Measurements from ENCODE around the gene NTRK3. TPM values are rescaled to one million over a fixed set of nuclear protein-coding genes. Genes with fewer than 3 reads are reported as not detected.

Gene NTRK3
- total RNA-seq, 4 donors from 2014 or later = 0.35 to 5.8 (median 3.0) TPM

DNA sequence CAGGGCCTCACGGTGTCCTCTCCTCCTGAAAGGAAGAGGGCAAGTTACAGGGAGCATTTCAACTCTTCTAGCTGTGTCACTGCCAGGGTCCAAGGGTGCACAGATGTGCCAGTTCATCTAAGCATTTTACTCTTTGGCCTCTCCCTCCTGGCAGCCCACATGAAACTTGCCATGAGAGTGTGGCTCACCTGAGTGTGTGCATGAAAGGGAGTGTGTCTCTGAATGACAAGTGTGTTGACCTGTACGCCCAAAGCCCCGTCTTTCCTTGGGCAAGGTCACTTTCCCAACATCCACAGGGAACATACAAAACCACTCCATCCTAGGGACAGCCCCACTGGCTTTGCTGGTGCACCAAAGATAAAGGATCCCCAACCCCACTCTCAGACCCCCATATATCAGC is 280.0 kb downstream of the NTRK3 start:
- no peaks in the 10 kb centered on the region for H3K4me1 ChIP-seq
- no peak overlapping the region for H3K4me3 ChIP-seq
- no peaks in the 10 kb centered on the region for H3K36me3 ChIP-seq
- H3K9me3 ChIP-seq = no peaks in the 10 kb centered on the region
- no peak for DNase-seq
- no peak overlapping the region for H3K27ac ChIP-seq
- H3K27me3 ChIP-seq = no peaks in the 10 kb centered on the region
- TF ChIP-seq, protein P1, sequence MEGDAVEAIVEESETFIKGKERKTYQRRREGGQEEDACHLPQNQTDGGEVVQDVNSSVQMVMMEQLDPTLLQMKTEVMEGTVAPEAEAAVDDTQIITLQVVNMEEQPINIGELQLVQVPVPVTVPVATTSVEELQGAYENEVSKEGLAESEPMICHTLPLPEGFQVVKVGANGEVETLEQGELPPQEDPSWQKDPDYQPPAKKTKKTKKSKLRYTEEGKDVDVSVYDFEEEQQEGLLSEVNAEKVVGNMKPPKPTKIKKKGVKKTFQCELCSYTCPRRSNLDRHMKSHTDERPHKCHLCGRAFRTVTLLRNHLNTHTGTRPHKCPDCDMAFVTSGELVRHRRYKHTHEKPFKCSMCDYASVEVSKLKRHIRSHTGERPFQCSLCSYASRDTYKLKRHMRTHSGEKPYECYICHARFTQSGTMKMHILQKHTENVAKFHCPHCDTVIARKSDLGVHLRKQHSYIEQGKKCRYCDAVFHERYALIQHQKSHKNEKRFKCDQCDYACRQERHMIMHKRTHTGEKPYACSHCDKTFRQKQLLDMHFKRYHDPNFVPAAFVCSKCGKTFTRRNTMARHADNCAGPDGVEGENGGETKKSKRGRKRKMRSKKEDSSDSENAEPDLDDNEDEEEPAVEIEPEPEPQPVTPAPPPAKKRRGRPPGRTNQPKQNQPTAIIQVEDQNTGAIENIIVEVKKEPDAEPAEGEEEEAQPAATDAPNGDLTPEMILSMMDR (IDR thresholded peaks at IDR 0.05) = no peak
- TF ChIP-seq POLR2A (IDR thresholded peaks at IDR 0.05) = no peak

DNA sequence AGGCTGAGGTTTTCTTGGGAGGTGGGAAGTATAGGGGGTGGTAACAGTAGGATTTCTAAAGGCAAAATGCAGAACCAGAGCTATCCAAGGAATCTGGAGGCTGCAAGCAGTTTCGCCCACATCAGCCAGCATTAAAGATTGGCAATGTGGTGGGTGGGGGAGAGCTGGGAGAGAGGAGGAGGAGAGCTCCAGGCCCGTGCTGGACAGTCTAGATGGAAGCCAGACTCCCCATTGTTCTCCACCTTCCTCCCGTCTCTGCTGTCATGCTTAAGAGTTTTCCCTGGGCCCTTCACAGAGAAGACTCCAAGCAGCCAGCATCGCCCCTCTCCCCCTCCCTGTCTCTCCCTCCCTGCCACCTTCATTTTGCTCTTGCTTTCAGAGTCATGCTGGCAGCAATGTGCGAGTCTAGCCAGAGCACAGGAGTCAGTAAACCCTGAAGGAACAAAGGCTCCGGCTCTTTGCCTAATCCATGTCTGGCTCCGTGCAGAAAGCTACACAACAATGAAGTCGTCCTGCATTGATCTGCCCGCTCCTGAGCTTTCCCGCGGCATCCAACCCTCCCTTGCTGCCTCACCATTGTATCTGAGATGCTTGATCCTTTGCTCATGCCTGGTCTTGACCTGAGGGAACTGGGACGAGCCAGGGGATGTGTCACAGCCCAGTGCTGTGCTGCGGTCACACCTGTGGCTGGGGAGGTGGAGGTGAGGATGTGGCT is 282.9 kb downstream of the NTRK3 start:
- no peak for DNase-seq
- Histone ChIP-seq H3K4me1 (no peaks in the 10 kb centered on the region), H3K4me3 (no peak overlapping the region), H3K9me3 (no peaks in the 10 kb centered on the region), H3K27ac (no peak overlapping the region), H3K27me3 (no peaks in the 10 kb centered on the region), H3K36me3 (no peaks in the 10 kb centered on the region)
- TF ChIP-seq POLR2A (IDR thresholded peaks at IDR 0.05) = no peak
- TF ChIP-seq, protein P1 (IDR thresholded peaks at IDR 0.05) = no peak

DNA sequence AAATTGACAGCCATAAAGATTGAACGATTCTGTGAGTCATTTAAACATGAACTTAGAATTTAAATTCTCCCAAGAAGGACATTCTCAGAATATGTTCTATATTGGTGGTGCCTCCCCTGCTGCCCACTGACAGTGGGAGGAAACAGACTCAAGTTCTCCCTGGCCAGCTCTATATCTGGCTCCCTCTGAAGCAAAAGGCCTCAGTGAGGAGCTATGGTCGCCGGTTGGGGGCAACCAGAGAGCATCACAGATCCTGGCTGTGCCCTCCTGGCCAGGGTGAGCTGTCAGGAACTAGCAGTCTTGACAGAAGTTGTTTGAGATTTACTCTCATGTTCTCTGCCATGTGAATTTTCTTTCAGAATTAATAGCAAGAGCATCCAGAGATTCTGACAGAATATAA is 285.5 kb downstream of the NTRK3 start:
- no peaks in the 10 kb centered on the region for H3K27me3 ChIP-seq
- H3K4me1 ChIP-seq = no peaks in the 10 kb centered on the region
- TF ChIP-seq, protein P1 (IDR thresholded peaks at IDR 0.05) = no peak
- TF ChIP-seq POLR2A (IDR thresholded peaks at IDR 0.05) = no peak
- no peak overlapping the region for H3K4me3 ChIP-seq
- no peaks in the 10 kb centered on the region for H3K36me3 ChIP-seq
- H3K27ac ChIP-seq = no peak overlapping the region
- no peaks in the 10 kb centered on the region for H3K9me3 ChIP-seq
- DNase-seq = no peak

DNA sequence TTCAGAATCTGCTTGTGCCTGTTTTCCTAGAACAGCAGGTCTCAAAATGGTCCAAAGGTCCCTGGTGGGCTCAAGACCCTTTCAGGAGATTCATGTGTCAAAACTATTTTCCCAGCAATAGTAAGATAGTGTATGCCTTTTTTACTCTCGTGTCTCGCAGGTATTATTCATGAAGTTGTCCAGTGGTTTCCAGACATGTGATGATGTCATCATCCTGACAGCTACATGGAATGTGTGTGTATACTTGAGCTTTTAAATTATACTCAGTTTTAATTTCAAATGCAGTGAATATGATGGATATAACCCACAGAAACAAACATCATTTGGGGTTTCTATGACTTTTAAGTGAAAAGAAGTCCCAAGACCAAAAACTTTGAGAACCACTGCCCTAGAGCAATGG is 288.6 kb downstream of the NTRK3 start:
- DNase-seq = no peak
- Histone ChIP-seq H3K36me3 (no peaks in the 10 kb centered on the region), H3K4me1 (no peaks in the 10 kb centered on the region), H3K9me3 (no peaks in the 10 kb centered on the region), H3K4me3 (no peak overlapping the region), H3K27ac (no peak overlapping the region), H3K27me3 (no peaks in the 10 kb centered on the region)
- TF ChIP-seq, protein P1 (IDR thresholded peaks at IDR 0.05) = no peak
- no peak for TF ChIP-seq POLR2A (IDR thresholded peaks at IDR 0.05)

DNA sequence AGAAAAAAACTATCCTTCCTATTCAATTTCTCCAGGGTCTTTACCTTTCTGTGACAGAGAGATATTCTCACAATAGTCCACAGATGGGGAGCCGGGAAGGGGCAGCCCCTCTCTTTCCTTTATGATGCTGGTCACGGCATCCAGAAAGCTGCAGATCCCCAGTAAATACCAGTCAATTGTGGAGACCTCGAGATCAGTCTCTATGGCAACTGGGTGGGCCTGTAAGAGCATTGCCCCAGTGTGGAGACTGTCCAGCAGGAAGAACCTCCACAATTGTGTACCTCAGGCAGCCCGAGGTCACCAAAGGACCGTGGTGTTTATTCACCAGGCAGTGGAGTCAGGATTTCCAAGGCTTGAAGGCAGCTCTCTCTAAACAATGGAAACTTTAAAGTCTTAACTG is 291.2 kb downstream of the NTRK3 start:
- no peaks in the 10 kb centered on the region for H3K4me1 ChIP-seq
- TF ChIP-seq POLR2A (IDR thresholded peaks at IDR 0.05) = no peak
- TF ChIP-seq, protein P1 (IDR thresholded peaks at IDR 0.05) = no peak
- DNase-seq = no peak
- H3K27me3 ChIP-seq = no peaks in the 10 kb centered on the region
- no peaks in the 10 kb centered on the region for H3K36me3 ChIP-seq
- no peak overlapping the region for H3K4me3 ChIP-seq
- H3K27ac ChIP-seq = no peak overlapping the region
- no peaks in the 10 kb centered on the region for H3K9me3 ChIP-seq
